Loucy (cell line): ENCODE results near the gene SLC26A1.

ENCODE experiments used
- H2AFZ ChIP-seq: fragments of 200-600 bp; sonication (generic); 2 replicates; pipeline ENCODE4 v1.6.0; 2016; ENCODE audit warnings: antibody characterized with exemption, mild to moderate bottlenecking, low read length, moderate library complexity
- H3F3A ChIP-seq: fragments of 200-600 bp; 2 replicates; pipeline ENCODE4 v1.6.0; 2016; ENCODE audit warnings: antibody characterized with exemption, low read depth, mild to moderate bottlenecking
- H3K27me3 ChIP-seq: fragments of 200-600 bp; sonication (generic); 2 replicates; pipeline ENCODE4 v1.6.1; 2014; ENCODE audit warnings: low read length, mild to moderate bottlenecking; ENCODE audit not compliant: insufficient read depth, poor library complexity, severe bottlenecking
- H3K36me3 ChIP-seq: fragments of 200-600 bp; sonication (generic); 2 replicates; pipeline ENCODE4 v1.6.1; 2016; ENCODE audit warnings: low read length; ENCODE audit not compliant: insufficient read depth
- H3K4me1 ChIP-seq: fragments of 200-600 bp; sonication (generic); 2 replicates; pipeline ENCODE4 v1.5.1; 2014; ENCODE audit warnings: low read length, mild to moderate bottlenecking; ENCODE audit not compliant: insufficient read depth, poor library complexity, severe bottlenecking
- H3K4me2 ChIP-seq: fragments of 200-600 bp; sonication (generic); 2 replicates; pipeline ENCODE4 v1.6.0; 2014; ENCODE audit warnings: antibody characterized with exemption, low read length, low read depth, mild to moderate bottlenecking; ENCODE audit not compliant: poor library complexity, severe bottlenecking
- H3K4me3 ChIP-seq: fragments of 200-600 bp; sonication (generic); 2 replicates; pipeline ENCODE4 v1.5.1; 2014; ENCODE audit warnings: low read length, mild to moderate bottlenecking, mixed read lengths; ENCODE audit not compliant: poor library complexity, severe bottlenecking
- H3K79me2 ChIP-seq: fragments of 200-600 bp; sonication (generic); 2 replicates; pipeline ENCODE4 v1.6.1; 2014; ENCODE audit warnings: low read length; ENCODE audit not compliant: insufficient read depth
- H3K9ac ChIP-seq: fragments of 200-600 bp; sonication (generic); 2 replicates; pipeline ENCODE4 v1.6.0; 2014; ENCODE audit warnings: mild to moderate bottlenecking, low read depth, low read length, moderate library complexity; ENCODE audit not compliant: poor library complexity, severe bottlenecking
- H3K9me2 ChIP-seq: fragments of 200-600 bp; sonication (generic); replicated peaks from 2 replicates; pipeline ENCODE4 v1.6.1; 2016; ENCODE audit warnings: low read depth, low read length, mixed read lengths
- H3K9me3 ChIP-seq: fragments of 200-600 bp; sonication (generic); 2 replicates; pipeline ENCODE4 v1.6.1; 2014; ENCODE audit warnings: mild to moderate bottlenecking, antibody characterized with exemption, low read length, low read depth; ENCODE audit not compliant: insufficient read depth
- H4K20me1 ChIP-seq: fragments of 200-600 bp; sonication (generic); 2 replicates; pipeline ENCODE4 v1.6.0; 2014; ENCODE audit warnings: antibody characterized with exemption, low read length, mild to moderate bottlenecking; ENCODE audit not compliant: insufficient read depth, poor library complexity, severe bottlenecking
- CTCF ChIP-seq: fragments of 200-600 bp; sonication (generic); conservative IDR thresholded peaks from 2 replicates; pipeline ENCODE4 v1.5.1; 2014; ENCODE audit warnings: mild to moderate bottlenecking, antibody characterized with exemption, low read length
- EZH2phosphoT487 ChIP-seq: fragments of 200-600 bp; IDR thresholded peaks from 2 replicates; pipeline ENCODE4 v1.6.1; 2018; ENCODE audit warnings: antibody characterized with exemption, mild to moderate bottlenecking, moderate library complexity, borderline replicate concordance

The SLC26A1 gene

GRCh38 chr4:991451-992296 is 1.5 kb downstream of the SLC26A1 start:
- Histone ChIP-seq H3K4me1 (peaks cover 6% of the 10 kb centered on the region), H3K4me3 (no peak overlapping the region), H3K27me3 (no peaks in the 10 kb centered on the region), H2AFZ (no peak overlapping the region), H3K9me2 (no peaks in the 10 kb centered on the region), H3K4me2 (no peak overlapping the region), H3K36me3 (no peaks in the 10 kb centered on the region), H3K79me2 (no peaks in the 10 kb centered on the region), H3K9me3 (no peaks in the 10 kb centered on the region), H4K20me1 (no peaks in the 10 kb centered on the region), H3F3A (no peaks in the 10 kb centered on the region), H3K9ac (no peak overlapping the region)
- TF ChIP-seq CTCF (no peak), EZH2phosphoT487 (no peak)

- no peaks in the 10 kb centered on the region for H4K20me1 ChIP-seq
- no peaks in the 10 kb centered on the region for H3K27me3 ChIP-seq
- no peak overlapping the region for H3K9ac ChIP-seq
- no peak for TF ChIP-seq CTCF
- H2AFZ ChIP-seq: no peak overlapping the region
- peaks cover 2% of the 10 kb centered on the region for H3K79me2 ChIP-seq
- no peak overlapping the region for H3K4me2 ChIP-seq
- no peaks in the 10 kb centered on the region for H3K9me3 ChIP-seq
- H3K4me1 ChIP-seq: peaks cover 13% of the 10 kb centered on the region
- no peaks in the 10 kb centered on the region for H3K9me2 ChIP-seq
- H3K36me3 ChIP-seq: no peaks in the 10 kb centered on the region
- no peaks in the 10 kb centered on the region for H3F3A ChIP-seq
- H3K4me3 ChIP-seq: no peak overlapping the region
These were observed 2.3 kb downstream of the SLC26A1 start for GRCh38 chr4:990746-991367.

GRCh38 chr4:989722-990471 is 3.3 kb downstream of the SLC26A1 start:
- Histone ChIP-seq H3K9ac (no peak overlapping the region), H4K20me1 (no peaks in the 10 kb centered on the region), H3K4me1 (peaks cover 21% of the 10 kb centered on the region), H3K4me3 (no peak overlapping the region), H3K4me2 (no peak overlapping the region), H3K27me3 (no peaks in the 10 kb centered on the region), H3K9me3 (no peaks in the 10 kb centered on the region), H3K36me3 (no peaks in the 10 kb centered on the region), H3K9me2 (no peaks in the 10 kb centered on the region), H3K79me2 (peaks cover 11% of the 10 kb centered on the region), H2AFZ (no peak overlapping the region), H3F3A (no peaks in the 10 kb centered on the region)
- no peak for TF ChIP-seq EZH2phosphoT487
- TF ChIP-seq CTCF: no peak
